GM12865 (cell line): ENCODE results near the gene AGK.

Experiments
- DNase-seq: peaks from one replicate; pipeline ENCODE4 v3.0.0; 2010; ENCODE audit warnings: low read depth
- H3K4me3 ChIP-seq: 2 replicates; pipeline ENCODE4 v1.5.1; 2011; ENCODE audit warnings: mild to moderate bottlenecking, low read depth, low read length, control low read depth
- CTCF ChIP-seq: IDR thresholded peaks from 2 replicates; pipeline ENCODE4 v1.5.1; 2011; ENCODE audit warnings: low read length, control low read depth, low read depth, inconsistent platforms; ENCODE audit not compliant: insufficient read depth; ENCODE audit errors: missing control alignments

The AGK gene

GRCh38 chr7:141693082-141693481 lies 141.9 kb downstream of the AGK start:
- no peak for TF ChIP-seq CTCF
- DNase-seq = no peak
- no peak overlapping the region for H3K4me3 ChIP-seq

- DNase-seq = no peak
- no peak for TF ChIP-seq CTCF
- H3K4me3 ChIP-seq = no peak overlapping the region
Measured at GRCh38 chr7:141695803-141696289, 144.6 kb downstream of the AGK start.

GRCh38 chr7:141696348-141696747 lies 145.1 kb downstream of the AGK start:
- H3K4me3 ChIP-seq = no peak overlapping the region
- no peak for TF ChIP-seq CTCF
- DNase-seq = no peak

GRCh38 chr7:141697211-141697871 lies 146.1 kb downstream of the AGK start:
- no peak overlapping the region for H3K4me3 ChIP-seq
- DNase-seq = no peak
- TF ChIP-seq CTCF = no peak

- no peak for TF ChIP-seq CTCF
- no peak for DNase-seq
- H3K4me3 ChIP-seq = no peak overlapping the region
Measured at GRCh38 chr7:141698247-141699015, 147.2 kb downstream of the AGK start.

- no peak for TF ChIP-seq CTCF
- no peak overlapping the region for H3K4me3 ChIP-seq
- DNase-seq = no peak
Measured at GRCh38 chr7:141699860-141700259, 148.7 kb downstream of the AGK start.
